ENCODE results near the gene SLC1A1. TPM values are rescaled to one million over a fixed set of nuclear protein-coding genes. Genes with fewer than 3 reads are reported as not detected.

SLC1A1 gene
- total RNA-seq, 2 experiments from 2014 or later, result not detected

DNA sequence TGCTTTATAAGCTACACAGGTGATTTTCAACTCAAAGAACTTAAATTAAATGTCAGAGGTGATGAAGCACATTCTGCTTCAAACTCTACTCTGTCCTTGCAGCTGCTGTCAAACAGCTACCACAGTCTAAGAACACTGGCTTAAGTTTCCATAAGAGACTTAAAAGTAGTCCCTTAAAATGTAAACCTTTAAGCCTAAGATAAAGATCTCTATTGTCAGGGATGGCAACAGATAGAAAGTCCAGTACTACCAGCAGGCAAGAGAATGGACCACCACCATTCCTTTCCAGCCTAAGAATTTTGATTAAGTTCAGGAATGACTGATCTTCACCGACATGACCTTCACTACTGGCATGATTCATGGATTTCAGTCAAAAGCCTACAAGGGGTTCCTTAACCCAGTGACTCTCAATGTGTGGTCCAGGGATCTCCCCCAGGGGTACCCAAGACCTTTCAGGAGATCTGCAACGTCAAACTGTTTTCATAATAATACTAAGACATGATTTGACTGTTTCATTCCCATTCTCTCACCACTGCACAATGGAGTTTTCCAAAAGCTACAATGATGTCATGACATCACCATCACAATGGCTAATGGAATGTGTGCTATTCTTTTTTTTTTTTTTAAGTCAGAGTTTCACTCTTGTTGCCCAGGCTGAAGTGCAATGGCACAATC lies 130.8 kb downstream of the SLC1A1 start:
- ChIA-PET CTCF (ENCODE audit: unreplicated experiment) (no interaction called here), POLR2A (no interaction called here)
- no peak overlapping the region for H2AFZ ChIP-seq (ENCODE audit: low read length)
- no peak for DNase-seq (ENCODE audit: low spot score)
- H3K27ac ChIP-seq (ENCODE audit: low read depth, low read length, poor library complexity, severe bottlenecking), result no peak overlapping the region
- BruUV-seq (replicated peaks), result no TSS peak
- H3K36me3 ChIP-seq (ENCODE audit: insufficient read depth, low read length), result no peaks in the 10 kb centered on the region
- H3K4me2 ChIP-seq (ENCODE audit: low read length), result no peak overlapping the region
- TF ChIP-seq, protein P1, sequence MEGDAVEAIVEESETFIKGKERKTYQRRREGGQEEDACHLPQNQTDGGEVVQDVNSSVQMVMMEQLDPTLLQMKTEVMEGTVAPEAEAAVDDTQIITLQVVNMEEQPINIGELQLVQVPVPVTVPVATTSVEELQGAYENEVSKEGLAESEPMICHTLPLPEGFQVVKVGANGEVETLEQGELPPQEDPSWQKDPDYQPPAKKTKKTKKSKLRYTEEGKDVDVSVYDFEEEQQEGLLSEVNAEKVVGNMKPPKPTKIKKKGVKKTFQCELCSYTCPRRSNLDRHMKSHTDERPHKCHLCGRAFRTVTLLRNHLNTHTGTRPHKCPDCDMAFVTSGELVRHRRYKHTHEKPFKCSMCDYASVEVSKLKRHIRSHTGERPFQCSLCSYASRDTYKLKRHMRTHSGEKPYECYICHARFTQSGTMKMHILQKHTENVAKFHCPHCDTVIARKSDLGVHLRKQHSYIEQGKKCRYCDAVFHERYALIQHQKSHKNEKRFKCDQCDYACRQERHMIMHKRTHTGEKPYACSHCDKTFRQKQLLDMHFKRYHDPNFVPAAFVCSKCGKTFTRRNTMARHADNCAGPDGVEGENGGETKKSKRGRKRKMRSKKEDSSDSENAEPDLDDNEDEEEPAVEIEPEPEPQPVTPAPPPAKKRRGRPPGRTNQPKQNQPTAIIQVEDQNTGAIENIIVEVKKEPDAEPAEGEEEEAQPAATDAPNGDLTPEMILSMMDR (conservative IDR thresholded peaks at IDR 0.05; ENCODE audit: low read length), result no peak
- TF ChIP-seq EZH2phosphoT487 (IDR thresholded peaks at IDR 0.05; ENCODE audit: borderline replicate concordance, low read depth, low read length), result no peak
- intact Hi-C loops (cut with micrococcal nuclease; ENCODE audit: unreplicated experiment), result no loop called here
- no peak overlapping the region for H3K4me3 ChIP-seq (ENCODE audit: low read depth, low read length, poor library complexity, severe bottlenecking)
- no peaks in the 10 kb centered on the region for H3K9me3 ChIP-seq (ENCODE audit: low read length)
- H4K20me1 ChIP-seq (ENCODE audit: insufficient read depth, low read length), result no peaks in the 10 kb centered on the region
- no peaks in the 10 kb centered on the region for H3K79me2 ChIP-seq (ENCODE audit: insufficient read depth, low read depth, low read length)
- H3K4me1 ChIP-seq (ENCODE audit: insufficient read depth, low read length, poor library complexity, severe bottlenecking), result no peaks in the 10 kb centered on the region
- no peaks in the 10 kb centered on the region for H3K9me2 ChIP-seq (ENCODE audit: insufficient read depth, low read length)

DNA sequence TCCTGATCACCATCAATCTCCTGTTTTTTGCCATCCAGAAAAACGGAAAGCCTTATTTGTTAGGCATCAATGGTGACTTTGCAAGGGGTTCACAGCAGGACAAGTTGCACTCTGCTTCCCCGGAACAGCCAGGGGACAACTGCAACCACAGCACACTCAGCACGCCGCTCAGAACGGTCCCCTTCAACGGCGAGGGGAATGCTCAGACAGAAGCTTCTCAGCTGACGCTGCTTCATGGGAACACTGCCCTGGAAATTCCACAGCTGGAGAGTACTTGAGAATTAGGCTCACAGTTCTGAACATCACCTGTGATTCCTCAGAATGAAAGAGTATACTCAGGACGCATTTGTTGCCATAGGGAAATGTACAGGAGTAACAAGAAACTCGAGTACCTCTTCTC lies 131.7 kb downstream of the SLC1A1 start:
- Histone ChIP-seq H3K9me3 (ENCODE audit: low read length) (no peaks in the 10 kb centered on the region), H3K36me3 (ENCODE audit: insufficient read depth, low read length) (no peaks in the 10 kb centered on the region), H3K4me2 (ENCODE audit: low read length) (no peak overlapping the region), H3K4me1 (ENCODE audit: insufficient read depth, low read length, poor library complexity, severe bottlenecking) (no peaks in the 10 kb centered on the region), H3K9me2 (ENCODE audit: insufficient read depth, low read length) (no peaks in the 10 kb centered on the region), H3K4me3 (ENCODE audit: low read depth, low read length, poor library complexity, severe bottlenecking) (no peak overlapping the region), H4K20me1 (ENCODE audit: insufficient read depth, low read length) (no peaks in the 10 kb centered on the region), H2AFZ (ENCODE audit: low read length) (no peak overlapping the region), H3K27ac (ENCODE audit: low read depth, low read length, poor library complexity, severe bottlenecking) (no peak overlapping the region), H3K79me2 (ENCODE audit: insufficient read depth, low read depth, low read length) (no peaks in the 10 kb centered on the region)
- POLR2A ChIA-PET, result interaction anchor here (0.6 kb wide), 1 partner anchor 978 kb away, joined by 4 read pairs; no protein-coding TSS in a partner anchor
- intact Hi-C loops (cut with micrococcal nuclease; ENCODE audit: unreplicated experiment), result no loop called here
- DNase-seq (ENCODE audit: low spot score), result no peak
- BruUV-seq (replicated peaks), result no TSS peak
- CTCF ChIA-PET (ENCODE audit: unreplicated experiment), result no interaction called here
- TF ChIP-seq, protein P1 (conservative IDR thresholded peaks at IDR 0.05; ENCODE audit: low read length), result no peak
- TF ChIP-seq EZH2phosphoT487 (IDR thresholded peaks at IDR 0.05; ENCODE audit: borderline replicate concordance, low read depth, low read length), result no peak

DNA sequence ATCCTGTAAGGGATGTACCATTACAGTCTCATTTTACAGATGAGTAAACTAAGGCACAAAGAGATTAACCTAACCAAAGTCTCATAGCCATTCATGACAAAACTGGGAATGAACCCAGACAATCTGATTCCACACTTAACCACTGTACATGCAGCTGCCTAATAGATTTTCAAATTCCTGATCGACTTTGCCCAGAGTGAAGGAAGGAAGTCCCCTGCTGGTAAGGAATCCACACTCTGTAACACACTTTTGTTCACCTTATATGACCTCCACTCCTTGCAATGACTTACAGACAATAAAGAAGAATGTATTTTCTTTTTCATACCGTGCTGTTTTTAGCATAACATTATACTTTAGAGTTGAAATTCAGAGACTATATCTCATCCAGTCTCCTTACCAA lies 140.6 kb downstream of the SLC1A1 start:
- no peaks in the 10 kb centered on the region for H3K9me3 ChIP-seq (ENCODE audit: low read length)
- CTCF ChIA-PET (ENCODE audit: unreplicated experiment), result no interaction called here
- intact Hi-C loops (cut with micrococcal nuclease; ENCODE audit: unreplicated experiment), result loop anchor here (10.0 kb wide), 1 partner anchor 316 kb away; no protein-coding TSS in a partner anchor
- no peaks in the 10 kb centered on the region for H4K20me1 ChIP-seq (ENCODE audit: insufficient read depth, low read length)
- H3K4me2 ChIP-seq (ENCODE audit: low read length), result no peak overlapping the region
- BruUV-seq (replicated peaks), result no TSS peak
- no peak overlapping the region for H2AFZ ChIP-seq (ENCODE audit: low read length)
- TF ChIP-seq, protein P1 (conservative IDR thresholded peaks at IDR 0.05; ENCODE audit: low read length), result no peak
- no peak for TF ChIP-seq EZH2phosphoT487 (IDR thresholded peaks at IDR 0.05; ENCODE audit: borderline replicate concordance, low read depth, low read length)
- H3K4me1 ChIP-seq (ENCODE audit: insufficient read depth, low read length, poor library complexity, severe bottlenecking), result no peaks in the 10 kb centered on the region
- H3K36me3 ChIP-seq (ENCODE audit: insufficient read depth, low read length), result no peaks in the 10 kb centered on the region
- DNase-seq (ENCODE audit: low spot score), result no peak
- no peaks in the 10 kb centered on the region for H3K79me2 ChIP-seq (ENCODE audit: insufficient read depth, low read depth, low read length)
- no peaks in the 10 kb centered on the region for H3K9me2 ChIP-seq (ENCODE audit: insufficient read depth, low read length)
- no peak overlapping the region for H3K27ac ChIP-seq (ENCODE audit: low read depth, low read length, poor library complexity, severe bottlenecking)
- POLR2A ChIA-PET, result interaction anchor here (0.5 kb wide), 1 partner anchor 678 kb away, joined by 3 read pairs; no protein-coding TSS in a partner anchor
- H3K4me3 ChIP-seq (ENCODE audit: low read depth, low read length, poor library complexity, severe bottlenecking), result no peak overlapping the region
